Progenitor cell of endocrine pancreas (in vitro differentiated cells): ENCODE results near the gene TEAD1. TPM values are rescaled to one million over a fixed set of nuclear protein-coding genes. Genes with fewer than 3 reads are reported as not detected.
A peak's percentile ranks its signal among the peaks of the same experiment; 100 is the strongest.

Experiments used
- DNase-seq: peaks from one replicate; pipeline ENCODE4 v3.0.0; 2021; ENCODE audit warnings: low spot score; ENCODE audit not compliant: unreplicated experiment
- H3K27ac Mint-ChIP-seq: 2 replicates; pipeline ENCODE4 v1.8.0; 2021; ENCODE audit warnings: mild to moderate bottlenecking, moderate library complexity, mixed read lengths
- H3K27me3 Mint-ChIP-seq: 2 replicates; pipeline ENCODE4 v1.8.0; 2021; ENCODE audit warnings: mixed read lengths
- H3K36me3 Mint-ChIP-seq: 2 replicates; pipeline ENCODE4 v1.8.0; 2022; ENCODE audit warnings: mixed read lengths; ENCODE audit not compliant: insufficient read depth
- H3K4me1 Mint-ChIP-seq: 2 replicates; pipeline ENCODE4 v1.8.0; 2021; ENCODE audit warnings: low read depth, mixed read lengths
- H3K4me3 Mint-ChIP-seq: 2 replicates; pipeline ENCODE4 v1.8.0; 2021; ENCODE audit warnings: low read depth, mild to moderate bottlenecking, moderate library complexity, mixed read lengths
- H3K9me3 Mint-ChIP-seq: 2 replicates; pipeline ENCODE4 v1.8.0; 2021; ENCODE audit warnings: low read depth, mixed read lengths
- CTCF ChIP-seq: fragments of 200-600 bp; sonication (generic); IDR thresholded peaks from one replicate; pipeline ENCODE4 v1.5.0; 2021; ENCODE audit warnings: antibody characterized with exemption, mild to moderate bottlenecking; ENCODE audit not compliant: unreplicated experiment
- total RNA-seq: library from RNA; stranded (reverse); gene quantifications from 2 replicates; pipeline ENCODE4 v1.2.1, GENCODE V29; 2021

The TEAD1 gene
- total RNA-seq, 1 donor from 2014 or later: 92.4 TPM

- Mint-ChIP-seq H3K9me3 (peaks cover 2% of the 10 kb centered on the region), H3K4me1 (peaks cover 2% of the 10 kb centered on the region), H3K36me3 (no peaks in the 10 kb centered on the region), H3K27me3 (peaks cover 9% of the 10 kb centered on the region), H3K4me3 (no peak overlapping the region), H3K27ac (no peak overlapping the region)
- DNase-seq: no peak
- no peak for TF ChIP-seq CTCF
Observed at GRCh38 chr11:12958986-12959385, 284.8 kb downstream of the TEAD1 start.

- no peak for DNase-seq
- Mint-ChIP-seq H3K36me3 (no peaks in the 10 kb centered on the region), H3K4me3 (no peak overlapping the region), H3K27ac (no peak overlapping the region), H3K27me3 (peaks cover 13% of the 10 kb centered on the region), H3K4me1 (peaks cover under 1% of the 10 kb centered on the region), H3K9me3 (no peaks in the 10 kb centered on the region)
- no peak for TF ChIP-seq CTCF
Observed at GRCh38 chr11:12961615-12962014, 287.4 kb downstream of the TEAD1 start.

GRCh38 chr11:12962306-12962705 lies 288.1 kb downstream of the TEAD1 start:
- no peak for DNase-seq
- Mint-ChIP-seq H3K9me3 (no peaks in the 10 kb centered on the region), H3K27ac (no peak overlapping the region), H3K36me3 (no peaks in the 10 kb centered on the region), H3K4me3 (no peak overlapping the region), H3K4me1 (peaks cover 1% of the 10 kb centered on the region), H3K27me3 (peaks cover 16% of the 10 kb centered on the region)
- TF ChIP-seq CTCF: no peak

GRCh38 chr11:12963051-12963450 lies 288.8 kb downstream of the TEAD1 start:
- peaks cover 1% of the 10 kb centered on the region for H3K4me1 Mint-ChIP-seq
- H3K36me3 Mint-ChIP-seq: no peaks in the 10 kb centered on the region
- no peak for TF ChIP-seq CTCF
- no peak overlapping the region for H3K4me3 Mint-ChIP-seq
- H3K27ac Mint-ChIP-seq: no peak overlapping the region
- H3K27me3 Mint-ChIP-seq: peaks cover 20% of the 10 kb centered on the region
- no peak for DNase-seq
- H3K9me3 Mint-ChIP-seq: no peaks in the 10 kb centered on the region

- Mint-ChIP-seq H3K36me3 (no peaks in the 10 kb centered on the region), H3K4me3 (no peak overlapping the region), H3K27me3 (peaks cover 24% of the 10 kb centered on the region), H3K27ac (no peak overlapping the region), H3K9me3 (no peaks in the 10 kb centered on the region), H3K4me1 (peaks cover 1% of the 10 kb centered on the region)
- peak; percentile 96 for TF ChIP-seq CTCF
- peak; percentile 72 for DNase-seq
Observed at GRCh38 chr11:12963792-12964536, 289.7 kb downstream of the TEAD1 start.
